ENCODE measurements around the gene SMYD5. TPM values are rescaled to one million over a fixed set of nuclear protein-coding genes. Genes with fewer than 3 reads are reported as not detected.

Gene SMYD5
- total RNA-seq, 2 experiments from 2014 or later: 39.1 to 46.7 TPM

DNA sequence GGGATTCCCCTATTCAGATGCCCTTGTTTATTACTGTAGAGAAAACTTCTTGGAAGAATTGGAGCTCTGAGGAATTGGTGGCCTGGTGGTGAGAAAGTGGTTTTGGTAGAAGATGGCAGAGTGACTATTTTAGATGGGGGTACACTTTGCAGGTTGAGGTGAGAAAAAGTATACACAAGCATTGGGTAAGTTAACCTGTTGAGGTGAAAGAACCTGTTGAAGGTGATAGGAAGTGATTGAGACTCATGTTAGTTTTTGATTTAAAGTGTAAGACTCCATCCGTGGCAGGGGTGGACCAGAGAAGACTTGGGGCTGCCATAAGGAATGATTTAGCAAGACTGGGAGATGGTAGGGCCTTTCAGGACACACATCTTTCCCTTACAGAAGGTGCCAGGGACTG is 23.1 kb downstream of the SMYD5 start:
- ChIA-PET POLR2A (interaction anchor here (1.3 to 1.4 kb wide), 2 partner anchors 12 to 54 kb away, joined by 3 to 5 read pairs; no protein-coding TSS in a partner anchor), CTCF (interaction anchor here (5.8 kb wide), 1 partner anchor 60 kb away, joined by 31 read pairs; no protein-coding TSS in a partner anchor)
- no peak overlapping the region for H3K4me3 Mint-ChIP-seq
- no peaks in the 10 kb centered on the region for H3K27me3 Mint-ChIP-seq
- no peak for DNase-seq
- peak overlapping the region; percentile 11 for H3K27ac Mint-ChIP-seq
- intact Hi-C loops (cut with DNase I, micrococcal nuclease): loop anchor here (5.0 to 10.0 kb wide), 3 partner anchors 148 to 1218 kb away; partner anchors contain the start of genes INO80B (in 2 of the 2), WBP1 (in 2 of the 2), ALMS1 (in 1 of the 2) and TPRKB (in 1 of the 2)
- TF ChIP-seq, protein P1, sequence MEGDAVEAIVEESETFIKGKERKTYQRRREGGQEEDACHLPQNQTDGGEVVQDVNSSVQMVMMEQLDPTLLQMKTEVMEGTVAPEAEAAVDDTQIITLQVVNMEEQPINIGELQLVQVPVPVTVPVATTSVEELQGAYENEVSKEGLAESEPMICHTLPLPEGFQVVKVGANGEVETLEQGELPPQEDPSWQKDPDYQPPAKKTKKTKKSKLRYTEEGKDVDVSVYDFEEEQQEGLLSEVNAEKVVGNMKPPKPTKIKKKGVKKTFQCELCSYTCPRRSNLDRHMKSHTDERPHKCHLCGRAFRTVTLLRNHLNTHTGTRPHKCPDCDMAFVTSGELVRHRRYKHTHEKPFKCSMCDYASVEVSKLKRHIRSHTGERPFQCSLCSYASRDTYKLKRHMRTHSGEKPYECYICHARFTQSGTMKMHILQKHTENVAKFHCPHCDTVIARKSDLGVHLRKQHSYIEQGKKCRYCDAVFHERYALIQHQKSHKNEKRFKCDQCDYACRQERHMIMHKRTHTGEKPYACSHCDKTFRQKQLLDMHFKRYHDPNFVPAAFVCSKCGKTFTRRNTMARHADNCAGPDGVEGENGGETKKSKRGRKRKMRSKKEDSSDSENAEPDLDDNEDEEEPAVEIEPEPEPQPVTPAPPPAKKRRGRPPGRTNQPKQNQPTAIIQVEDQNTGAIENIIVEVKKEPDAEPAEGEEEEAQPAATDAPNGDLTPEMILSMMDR (IDR thresholded peaks at IDR 0.05): no peak
- Histone ChIP-seq H3K4me3 (ENCODE audit: low read length) (no peak overlapping the region), H3K27me3 (ENCODE audit: control insufficient read depth in 1 of 2, insufficient read depth in 2 of 2, low read length in 2 of 2) (no peaks in the 10 kb centered on the region), H3K27ac (ENCODE audit: low read depth in 1 of 2, low read length in 2 of 2) (no peak overlapping the region), H3K36me3 (ENCODE audit: insufficient read depth, low read length) (peaks cover 38% of the 10 kb centered on the region), H3K4me1 (ENCODE audit: insufficient read depth, low read length) (peaks cover 39% of the 10 kb centered on the region), H3K9me3 (ENCODE audit: control insufficient read depth in 1 of 2, insufficient read depth in 1 of 2, low read length in 2 of 2) (no peaks in the 10 kb centered on the region)
- H3K4me1 Mint-ChIP-seq (ENCODE audit: low read depth): peaks cover 65% of the 10 kb centered on the region
- no peak for ATAC-seq (ENCODE audit: poor library complexity)
- H3K9me3 Mint-ChIP-seq: no peaks in the 10 kb centered on the region
- peaks cover 57% of the 10 kb centered on the region for H3K36me3 Mint-ChIP-seq (ENCODE audit: low read depth)

DNA sequence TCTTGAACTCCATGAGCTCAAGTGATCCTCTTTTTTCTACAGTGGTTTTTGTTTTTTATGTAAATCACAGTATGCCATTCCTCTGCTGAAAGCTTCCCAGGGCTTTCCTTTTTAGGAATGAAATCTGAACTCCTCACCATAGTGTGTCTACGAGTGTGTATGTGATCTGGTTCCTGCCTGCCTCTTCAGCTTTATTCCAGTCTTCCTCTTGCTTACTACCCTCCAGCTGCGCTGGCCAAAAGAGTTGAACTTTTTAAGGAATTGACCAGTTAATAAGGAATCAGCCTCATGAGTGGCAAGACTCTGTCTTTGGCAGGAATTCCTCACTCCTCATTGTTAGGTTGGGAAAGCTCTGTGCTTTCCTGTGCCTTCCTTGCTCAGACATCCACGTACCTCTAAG is 24.1 kb downstream of the SMYD5 start:
- no peaks in the 10 kb centered on the region for H3K9me3 Mint-ChIP-seq
- H3K27ac Mint-ChIP-seq: peak overlapping the region; percentile 60
- no peak overlapping the region for H3K4me3 ChIP-seq (ENCODE audit: low read length)
- DNase-seq: no peak
- ATAC-seq (ENCODE audit: poor library complexity): no peak
- peaks cover 32% of the 10 kb centered on the region for H3K4me1 ChIP-seq (ENCODE audit: insufficient read depth, low read length)
- ChIA-PET POLR2A (no interaction called here), CTCF (interaction anchor here (0.8 kb wide), 1 partner anchor 61 kb away, joined by 4 read pairs; no protein-coding TSS in a partner anchor)
- intact Hi-C loops (cut with DNase I, micrococcal nuclease): loop anchor here (5.0 to 10.0 kb wide), 3 partner anchors 147 to 1217 kb away; partner anchors contain the start of genes INO80B (in 2 of the 2), WBP1 (in 2 of the 2), ALMS1 (in 1 of the 2) and TPRKB (in 1 of the 2)
- H3K4me1 Mint-ChIP-seq (ENCODE audit: low read depth): peaks cover 55% of the 10 kb centered on the region
- no peaks in the 10 kb centered on the region for H3K27me3 Mint-ChIP-seq
- H3K27me3 ChIP-seq (ENCODE audit: control insufficient read depth in 1 of 2, insufficient read depth in 2 of 2, low read length in 2 of 2): no peaks in the 10 kb centered on the region
- peaks cover 62% of the 10 kb centered on the region for H3K36me3 Mint-ChIP-seq (ENCODE audit: low read depth)
- H3K9me3 ChIP-seq (ENCODE audit: control insufficient read depth in 1 of 2, insufficient read depth in 1 of 2, low read length in 2 of 2): no peaks in the 10 kb centered on the region
- TF ChIP-seq, protein P1 (IDR thresholded peaks at IDR 0.05): no peak
- peak overlapping the region; percentile 53 for H3K4me3 Mint-ChIP-seq
- H3K36me3 ChIP-seq (ENCODE audit: insufficient read depth, low read length): peaks cover 47% of the 10 kb centered on the region
- no peak overlapping the region for H3K27ac ChIP-seq (ENCODE audit: low read depth in 1 of 2, low read length in 2 of 2)

DNA sequence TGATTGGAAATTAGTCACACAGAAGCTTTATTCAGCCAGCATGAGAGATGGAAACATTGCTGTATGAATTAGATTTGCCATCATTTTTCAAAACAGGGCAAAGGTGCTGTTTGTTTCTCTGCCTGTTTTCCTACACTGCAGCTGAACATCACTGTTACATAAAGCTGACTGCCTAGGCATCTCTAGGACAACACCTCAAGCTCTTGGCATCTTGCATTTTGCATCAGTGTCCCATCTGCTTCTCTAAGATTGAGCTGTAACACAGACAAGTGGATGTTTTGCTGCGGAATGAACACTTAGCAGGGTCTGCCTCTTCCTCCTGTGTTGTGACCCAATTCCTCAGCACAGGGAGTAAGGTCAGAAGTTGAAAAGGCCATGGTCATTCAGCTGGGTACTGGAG is 24.9 kb downstream of the SMYD5 start:
- Histone ChIP-seq H3K4me1 (ENCODE audit: insufficient read depth, low read length) (peaks cover 26% of the 10 kb centered on the region), H3K9me3 (ENCODE audit: control insufficient read depth in 1 of 2, insufficient read depth in 1 of 2, low read length in 2 of 2) (no peaks in the 10 kb centered on the region), H3K27me3 (ENCODE audit: control insufficient read depth in 1 of 2, insufficient read depth in 2 of 2, low read length in 2 of 2) (no peaks in the 10 kb centered on the region), H3K36me3 (ENCODE audit: insufficient read depth, low read length) (peaks cover 55% of the 10 kb centered on the region), H3K4me3 (ENCODE audit: low read length) (no peak overlapping the region), H3K27ac (ENCODE audit: low read depth in 1 of 2, low read length in 2 of 2) (no peak overlapping the region)
- ChIA-PET CTCF (no interaction called here), POLR2A (no interaction called here)
- intact Hi-C loops (cut with DNase I, micrococcal nuclease): loop anchor here (5.0 to 10.0 kb wide), 3 partner anchors 146 to 1216 kb away; partner anchors contain the start of genes INO80B (in 2 of the 2), WBP1 (in 2 of the 2), ALMS1 (in 1 of the 2) and TPRKB (in 1 of the 2)
- H3K9me3 Mint-ChIP-seq: no peaks in the 10 kb centered on the region
- no peak for ATAC-seq (ENCODE audit: poor library complexity)
- H3K27me3 Mint-ChIP-seq: no peaks in the 10 kb centered on the region
- TF ChIP-seq, protein P1 (IDR thresholded peaks at IDR 0.05): no peak
- H3K4me3 Mint-ChIP-seq: no peak overlapping the region
- peaks cover 53% of the 10 kb centered on the region for H3K4me1 Mint-ChIP-seq (ENCODE audit: low read depth)
- H3K36me3 Mint-ChIP-seq (ENCODE audit: low read depth): peaks cover 68% of the 10 kb centered on the region
- peak overlapping the region; percentile 60 for H3K27ac Mint-ChIP-seq
- DNase-seq: no peak
